VCaP (cell line): ENCODE data around the gene TREX2.

ENCODE experiments used
- H3K27ac ChIP-seq: fragments of 450-650 bp; 2 replicates; pipeline ENCODE4 v1.5.1; 2017
- CTCF ChIP-seq: fragments of 450-650 bp; conservative IDR thresholded peaks from 2 replicates; pipeline ENCODE4 v1.5.1; 2017; ENCODE audit warnings: mild to moderate bottlenecking, moderate library complexity

Gene TREX2

GRCh38 chrX:153482376-153483015 is 36.6 kb upstream of the TREX2 start:
- TF ChIP-seq CTCF: no peak
- no peak overlapping the region for H3K27ac ChIP-seq

GRCh38 chrX:153481043-153481442 is 35.2 kb upstream of the TREX2 start:
- no peak overlapping the region for H3K27ac ChIP-seq
- TF ChIP-seq CTCF: no peak

- no peak overlapping the region for H3K27ac ChIP-seq
- no peak for TF ChIP-seq CTCF
Observed at GRCh38 chrX:153478746-153479145, 32.9 kb upstream of the TREX2 start.

GRCh38 chrX:153477901-153478300 is 32.0 kb upstream of the TREX2 start:
- no peak for TF ChIP-seq CTCF
- H3K27ac ChIP-seq: no peak overlapping the region

- no peak overlapping the region for H3K27ac ChIP-seq
Observed at GRCh38 chrX:153477364-153477857, 31.6 kb upstream of the TREX2 start.

GRCh38 chrX:153476666-153477363 is 31.0 kb upstream of the TREX2 start:
- no peak for TF ChIP-seq CTCF
- H3K27ac ChIP-seq: no peak overlapping the region

More at GRCh38 chrX:153477364-153477857, 31.6 kb upstream of the TREX2 start:
- TF ChIP-seq CTCF: no peak

- no peak overlapping the region for H3K27ac ChIP-seq
- no peak for TF ChIP-seq CTCF
Observed at GRCh38 chrX:153475751-153476281, 30.0 kb upstream of the TREX2 start.
